Measurements from ENCODE around the gene NCL. TPM values are rescaled to one million over a fixed set of nuclear protein-coding genes. Genes with fewer than 3 reads are reported as not detected.

Gene NCL
- total and polyA plus RNA-seq, 2 of the 4 experiments (the other 2 are of a cell fraction): 267 to 289 TPM

- Histone ChIP-seq H2BK15ac (ENCODE audit: low read depth, low read length) (peak overlapping the region; percentile 57; the same call in 1 of the 3 replicates), H3K36me3 (ENCODE audit: control insufficient read depth, insufficient read depth, low read length) (no peaks in the 10 kb centered on the region), H3K4ac (ENCODE audit: low read depth, low read length) (peak overlapping the region; percentile 79), H3K18ac (ENCODE audit: low read depth, low read length) (peak overlapping the region; percentile 22; the same call in 1 of the 2 replicates), H4K91ac (ENCODE audit: insufficient read depth, low read depth, low read length) (peak overlapping the region; percentile 63; the same call in 1 of the 2 replicates), H3K56ac (ENCODE audit: extremely low read depth, insufficient read depth, low read length) (no peak overlapping the region), H2BK20ac (ENCODE audit: low read depth, low read length) (peak overlapping the region; percentile 87; the same call in 1 of the 2 replicates), H3K27ac (ENCODE audit: insufficient read depth, low read length) (peak overlapping the region; percentile 42), H4K8ac (ENCODE audit: low read depth in 2 of 2, low read length in 2 of 2) (peak overlapping the region; percentile 19 to 82; a peak in 2 of 4 replicates), H3K4me2 (ENCODE audit: low read depth, low read length) (peak overlapping the region; percentile 80), H3K4me1 (ENCODE audit: control insufficient read depth, insufficient read depth, low read length) (0 out of 2 replicates have a peak, but pooled peaks cover 3% of the 10 kb centered on the region), H3K27me3 (ENCODE audit: control insufficient read depth, insufficient read depth, low read length) (no peaks in the 10 kb centered on the region), H3K4me3 (ENCODE audit: insufficient read depth, low read depth, low read length) (peak overlapping the region; percentile 63), H3K79me1 (ENCODE audit: low read depth in 1 of 2, low read length in 2 of 2) (no peaks in the 10 kb centered on the region), H3K9me1 (ENCODE audit: insufficient read depth, low read length) (no peaks in the 10 kb centered on the region), H3K9me3 (ENCODE audit: control insufficient read depth, insufficient read depth, low read length) (no peaks in the 10 kb centered on the region), H2BK120ac (ENCODE audit: low read depth, low read length) (peak overlapping the region; percentile 83), H2BK5ac (ENCODE audit: low read depth, low read length, poor library complexity, severe bottlenecking) (peak overlapping the region; percentile 75), H3K23ac (ENCODE audit: low read depth, low read length) (0 out of 2 replicates have a peak overlapping the region, but pooled peaks have one; percentile 67), H2AK9ac (replicated peaks; ENCODE audit: low read depth, low read length, poor library complexity) (peak overlapping the region; percentile 88), H2AK5ac (ENCODE audit: low read depth, low read length) (no peak overlapping the region), H4K5ac (ENCODE audit: low read depth, low read length) (peak overlapping the region; percentile 17; the same call in 1 of the 2 replicates), H3K14ac (replicated peaks; ENCODE audit: low read depth, low read length) (peak overlapping the region; percentile 94), H2AFZ (replicated peaks; ENCODE audit: low read length, poor library complexity) (peak overlapping the region; percentile 95), H3K9ac (ENCODE audit: low read depth, low read length) (peak overlapping the region; percentile 71), H4K20me1 (ENCODE audit: insufficient read depth, low read length) (no peaks in the 10 kb centered on the region)
- in situ Hi-C loops (cut with MboI; ENCODE audit: low sequenced_read_pairs) (loop anchor here (5.0 to 10.0 kb wide), 3 partner anchors 115 to 307 kb away; no protein-coding TSS in a partner anchor), intact Hi-C loops (cut with micrococcal nuclease) (loop anchor here (1.0 to 2.0 kb wide), 5 partner anchors 40 to 509 kb away; no protein-coding TSS in a partner anchor), dilution Hi-C loops (cut with HindIII; ENCODE audit: low sequenced_read_pairs, unreplicated experiment) (no loop called here)
- DNase-seq: peak; percentile 71
- BruUV-seq (replicated peaks): no TSS peak
- ChIA-PET POLR2A (ENCODE audit: unreplicated experiment) (no interaction called here), CTCF (interaction anchor here (0.6 to 1.9 kb wide), 18 partner anchors 8 to 308 kb away, joined by 3 to 7 read pairs (median 3); partner anchors contain the start of gene NCL)
- WGBS, 2 experiments (ENCODE audit: extremely low coverage in 2 of 2, insufficient read length in 1 of 2): 0% methylated on average over 17 of the region's 67 CpGs; no CpG with 5 or more reads in 1 of the 2 experiments
- TF ChIP-seq RAD21 (IDR thresholded peaks at IDR 0.05; ENCODE audit: low read length): peak; percentile 93
- TF ChIP-seq MXI1 (IDR thresholded peaks at IDR 0.05; ENCODE audit: borderline replicate concordance, low read depth, low read length): 0 out of 2 replicates have a peak, but pooled peaks have one; percentile 65
- no peak for TF ChIP-seq CHD1 (IDR thresholded peaks at IDR 0.05; ENCODE audit: low read depth, low read length)
- peak; percentile 86 for TF ChIP-seq SMC3 (IDR thresholded peaks at IDR 0.05; ENCODE audit: low read depth, low read length)
- TF ChIP-seq CTCF (conservative IDR thresholded peaks at IDR 0.05; ENCODE audit: low read depth, low read length): peak; percentile 98
- TF ChIP-seq MAZ (IDR thresholded peaks at IDR 0.05; ENCODE audit: borderline replicate concordance, low read depth, low read length): peak; percentile 92
- no peak for TF ChIP-seq USF2 (IDR thresholded peaks at IDR 0.05; ENCODE audit: low read depth, low read length)
- TF ChIP-seq ELK1 (IDR thresholded peaks at IDR 0.05; ENCODE audit: borderline replicate concordance, low read depth, low read length): no peak
- no peak for TF ChIP-seq CEBPB (IDR thresholded peaks at IDR 0.05; ENCODE audit: low read depth, low read length)
- TF ChIP-seq MAFK (IDR thresholded peaks at IDR 0.05; ENCODE audit: low read depth, low read length): no peak
- ATAC-seq (ENCODE audit: low read depth): peak; percentile 100
Measured at GRCh38 chr2:231411831-231412617, 52.3 kb downstream of the NCL start.
